Suprapubic skin (tissue), 4 donors: ENCODE measurements around the gene CTNND2.

Experiments
- POLR2A ChIP-seq, 2 donors: fragments of 450-650 bp; IDR thresholded peaks; one replicate each; pipeline ENCODE4 v1.6.1; 2017; ENCODE audit warnings: antibody characterized with exemption in 2 of 2, mild to moderate bottlenecking in 2 of 2, moderate library complexity in 2 of 2
- POLR2AphosphoS5 ChIP-seq, 3 donors: sonication (generic); formaldehyde crosslinking; IDR thresholded peaks; one replicate each; pipeline ENCODE4 v1.6.1; 2017; ENCODE audit warnings: antibody characterized with exemption in 3 of 3
- TF ChIP-seq, protein P1 (sequence below), 2 donors: fragments of 200-600 bp in 1 of 2; fragments of 450-650 bp in 1 of 2; sonication (generic) in 1 of 2; IDR thresholded peaks; one replicate each; pipeline ENCODE4 v1.5.1; 2016 to 2019; ENCODE audit warnings: antibody characterized with exemption in 2 of 2, mild to moderate bottlenecking in 1 of 2, moderate library complexity in 1 of 2

DNA sequence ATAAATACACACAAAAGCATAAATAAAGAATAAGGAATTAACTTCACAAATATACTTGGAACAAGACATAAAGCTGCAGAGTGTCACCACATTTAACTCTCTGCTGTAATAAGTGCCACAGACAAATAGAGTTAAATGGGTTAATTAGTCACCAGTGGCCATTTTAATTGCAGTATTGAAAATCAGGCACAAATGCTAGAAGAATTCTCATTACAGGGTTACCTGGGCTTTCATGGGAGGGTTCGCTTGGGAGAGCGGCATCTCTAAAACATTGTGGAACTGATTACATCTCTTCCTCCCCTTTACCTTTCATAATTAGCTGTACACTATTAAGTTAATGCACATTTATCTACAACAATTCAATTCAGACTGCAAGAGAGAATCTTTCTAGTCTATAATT is 637.9 kb downstream of the CTNND2 start:
- TF ChIP-seq, protein P1, sequence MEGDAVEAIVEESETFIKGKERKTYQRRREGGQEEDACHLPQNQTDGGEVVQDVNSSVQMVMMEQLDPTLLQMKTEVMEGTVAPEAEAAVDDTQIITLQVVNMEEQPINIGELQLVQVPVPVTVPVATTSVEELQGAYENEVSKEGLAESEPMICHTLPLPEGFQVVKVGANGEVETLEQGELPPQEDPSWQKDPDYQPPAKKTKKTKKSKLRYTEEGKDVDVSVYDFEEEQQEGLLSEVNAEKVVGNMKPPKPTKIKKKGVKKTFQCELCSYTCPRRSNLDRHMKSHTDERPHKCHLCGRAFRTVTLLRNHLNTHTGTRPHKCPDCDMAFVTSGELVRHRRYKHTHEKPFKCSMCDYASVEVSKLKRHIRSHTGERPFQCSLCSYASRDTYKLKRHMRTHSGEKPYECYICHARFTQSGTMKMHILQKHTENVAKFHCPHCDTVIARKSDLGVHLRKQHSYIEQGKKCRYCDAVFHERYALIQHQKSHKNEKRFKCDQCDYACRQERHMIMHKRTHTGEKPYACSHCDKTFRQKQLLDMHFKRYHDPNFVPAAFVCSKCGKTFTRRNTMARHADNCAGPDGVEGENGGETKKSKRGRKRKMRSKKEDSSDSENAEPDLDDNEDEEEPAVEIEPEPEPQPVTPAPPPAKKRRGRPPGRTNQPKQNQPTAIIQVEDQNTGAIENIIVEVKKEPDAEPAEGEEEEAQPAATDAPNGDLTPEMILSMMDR (IDR thresholded peaks at IDR 0.05) = no peak
- TF ChIP-seq POLR2A (IDR thresholded peaks at IDR 0.05) (no peak), POLR2AphosphoS5 (IDR thresholded peaks at IDR 0.05) (no peak)
